Fibroblast of gingiva (primary cell): ENCODE data around the gene PCBP3.
"Not testable (repeated sequence)": the region's sequence is repeated elsewhere in the genome, so short reads cannot be mapped to it uniquely, and the experiment has no call there.

Experiments used
- DNase-seq: peaks from one replicate; pipeline ENCODE4 v3.0.0-alpha.2; 2011; ENCODE audit warnings: low read depth

Gene PCBP3

DNA sequence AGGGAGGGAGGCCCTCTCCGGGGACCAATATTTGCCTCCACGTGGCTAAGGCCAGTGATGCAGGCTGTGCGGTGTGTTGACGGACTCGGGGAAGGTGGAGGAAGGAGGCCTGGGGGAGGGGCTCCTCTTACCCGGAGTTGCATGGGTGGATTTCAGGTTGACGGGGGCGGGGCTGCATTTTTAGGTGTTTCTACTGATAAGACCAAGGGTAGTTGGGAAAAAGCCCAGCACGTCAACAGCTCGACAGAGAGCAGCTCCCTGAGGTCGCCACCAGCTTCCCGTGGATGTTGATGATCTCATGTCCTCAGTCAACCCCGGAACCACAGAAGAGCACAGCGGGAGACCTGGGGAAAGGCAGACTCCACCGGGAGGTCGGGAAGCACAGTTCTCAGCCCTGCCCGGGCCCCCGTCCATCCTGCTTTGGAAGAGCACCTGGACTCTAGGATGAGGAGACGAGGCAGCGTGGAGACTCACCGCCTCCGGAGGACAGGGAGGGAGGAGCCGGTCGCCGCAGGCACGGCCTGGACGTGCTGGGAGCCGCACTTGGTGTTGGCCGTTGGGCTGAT is 305.1 kb downstream of the PCBP3 start:
- DNase-seq = no peak

DNA sequence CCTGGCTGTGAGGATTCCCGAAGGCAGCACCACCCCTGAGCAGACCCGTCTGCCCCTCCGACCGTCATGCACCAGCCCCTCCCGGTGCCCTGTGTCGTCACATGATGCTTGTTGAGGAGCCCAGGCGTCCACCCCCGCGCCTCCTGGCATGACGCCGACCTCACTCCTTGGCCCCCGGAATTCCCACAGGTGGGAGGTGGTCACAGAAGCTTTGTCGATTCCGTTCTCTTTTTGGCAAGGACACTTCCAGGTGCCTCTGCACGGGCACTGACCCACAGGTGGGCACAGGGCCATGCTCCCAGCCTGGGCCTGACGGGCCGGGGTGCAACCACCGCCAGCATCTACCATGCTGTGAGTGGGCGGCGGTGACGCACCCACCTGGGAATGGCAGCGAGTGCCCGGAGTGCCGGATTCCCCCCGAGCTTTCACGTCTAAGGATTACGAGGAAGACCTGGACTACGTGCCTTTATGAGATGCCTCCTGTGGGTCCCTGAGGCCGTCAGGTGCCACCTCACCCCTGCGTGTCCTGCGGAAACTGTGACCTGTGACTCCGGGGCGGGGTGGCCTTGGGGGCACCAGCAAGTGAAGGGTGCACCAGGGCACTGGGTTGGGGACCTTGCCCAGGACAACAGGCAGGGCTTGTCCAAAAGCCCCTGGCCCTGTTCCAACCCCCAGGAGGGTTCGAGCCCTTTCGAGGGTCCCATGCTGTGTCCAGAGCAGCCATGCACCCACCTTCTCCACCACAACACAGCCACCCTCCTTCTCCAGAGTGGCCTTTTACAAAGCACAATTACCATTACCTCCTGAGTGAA is 306.6 kb downstream of the PCBP3 start:
- no peak for DNase-seq

DNA sequence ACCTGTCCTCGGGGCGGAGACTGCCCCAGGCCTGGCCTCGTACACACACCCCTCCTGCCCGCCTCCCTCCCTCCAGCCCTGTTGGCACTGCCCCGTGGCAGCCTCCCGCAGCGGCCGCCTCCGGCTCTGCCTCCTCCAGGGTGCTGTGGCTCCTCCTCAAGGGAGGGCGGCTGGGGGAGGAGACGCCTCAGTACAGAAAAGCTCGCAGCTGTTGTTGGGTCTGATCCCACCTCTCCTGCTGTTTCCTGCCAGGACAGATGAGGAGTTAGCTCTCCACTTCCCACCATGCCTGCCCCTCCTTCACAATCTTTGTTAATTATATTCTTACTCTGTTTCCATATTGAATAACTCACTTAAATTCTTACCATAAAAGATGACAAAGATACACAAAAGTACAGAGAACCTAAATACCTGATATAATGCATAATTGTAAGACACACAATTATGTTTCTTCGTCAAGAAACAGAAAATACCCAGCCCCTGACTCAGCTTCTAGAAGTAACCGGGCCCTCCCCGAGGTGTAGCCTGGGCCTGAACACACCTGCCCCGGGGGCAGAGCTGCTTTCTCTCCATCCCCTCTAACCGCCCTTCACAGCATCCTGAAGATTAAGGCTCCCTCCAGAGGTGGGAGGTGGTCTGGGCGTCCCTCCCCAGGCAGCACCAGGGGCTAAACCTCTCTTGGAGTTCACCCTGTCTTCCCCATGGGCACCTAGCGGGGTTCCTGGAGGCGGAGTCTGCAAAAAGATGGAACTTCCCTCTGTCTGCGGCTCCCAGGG is 307.4 kb downstream of the PCBP3 start:
- DNase-seq = peak; percentile 63

DNA sequence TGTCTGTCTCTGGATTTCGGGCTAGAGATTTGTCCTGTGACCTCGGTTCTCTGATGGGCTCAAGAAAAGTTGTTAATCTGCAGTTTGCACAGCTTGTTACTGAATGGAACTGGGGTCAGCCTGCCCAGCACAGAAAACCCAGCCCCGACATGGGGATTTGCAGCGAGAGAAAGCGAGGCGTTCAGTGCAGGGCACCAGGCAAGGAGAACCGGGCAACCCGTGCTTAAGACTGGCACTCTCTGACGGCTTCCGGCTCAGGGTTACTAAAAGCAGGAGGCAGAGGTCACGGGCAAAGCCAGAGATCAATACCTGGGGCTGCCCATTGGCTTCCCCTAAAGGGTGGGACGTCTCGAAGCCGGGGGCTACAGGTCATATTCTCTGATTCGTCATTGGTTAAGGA is 308.2 kb downstream of the PCBP3 start:
- no peak for DNase-seq

DNA sequence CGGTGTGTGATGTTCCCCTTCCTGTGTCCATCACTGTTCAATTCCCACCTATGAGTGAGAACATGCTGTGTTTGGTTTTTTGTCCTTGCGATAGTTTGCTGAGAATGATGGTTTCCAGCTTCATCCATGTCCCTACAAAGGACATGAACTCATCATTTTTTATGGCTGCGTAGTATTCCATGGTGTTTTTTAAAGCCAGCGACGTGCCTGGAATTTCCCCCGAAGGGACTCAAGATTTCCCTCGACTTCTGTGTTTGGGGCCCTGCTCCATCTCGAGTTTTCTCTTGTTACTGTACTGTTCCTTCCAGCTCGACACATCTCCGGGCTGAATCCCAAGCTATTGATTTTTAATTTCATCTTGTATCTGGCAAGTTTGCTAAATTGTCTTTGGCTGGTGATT is 309.0 kb downstream of the PCBP3 start:
- DNase-seq = not testable (repeated sequence)

DNA sequence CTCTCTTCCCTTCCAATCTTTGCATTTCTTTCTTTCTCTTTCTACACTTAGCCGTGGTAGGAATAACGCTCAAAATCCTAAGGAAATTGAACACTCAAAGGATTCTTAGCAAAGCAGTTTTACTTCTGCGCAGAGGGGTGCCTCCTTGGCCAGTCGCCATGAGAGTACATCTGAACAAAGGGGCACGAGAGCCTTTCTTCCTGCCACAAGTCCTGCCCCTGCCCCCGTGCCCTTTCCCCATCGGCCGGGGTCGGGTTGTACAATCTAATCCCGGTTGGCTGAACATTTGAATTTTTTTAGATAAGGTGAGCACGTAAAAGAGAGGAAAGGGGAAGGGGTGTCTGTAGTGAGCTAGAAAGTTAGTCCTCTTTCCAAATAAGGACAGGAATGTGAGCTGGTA is 309.4 kb downstream of the PCBP3 start:
- no peak for DNase-seq

DNA sequence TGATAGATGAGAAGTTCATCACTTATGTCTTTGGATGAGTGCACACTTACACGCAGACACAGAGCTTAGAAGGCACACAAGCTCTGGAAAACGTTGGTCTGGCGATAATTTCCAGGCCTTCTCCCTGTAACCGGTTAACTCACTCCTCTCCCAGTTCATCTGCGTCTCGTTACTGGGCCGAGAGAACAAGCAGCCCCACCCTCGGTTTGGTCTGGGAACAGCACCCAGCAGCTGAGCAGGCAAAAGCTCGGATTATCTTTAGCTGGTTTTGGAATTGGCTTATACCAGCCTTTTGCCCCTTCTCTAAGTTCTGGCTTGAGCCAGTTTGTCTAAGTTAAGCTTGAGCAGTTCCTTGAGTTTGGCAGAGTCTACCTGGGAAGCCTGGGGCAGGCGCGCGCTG is 310.7 kb downstream of the PCBP3 start:
- DNase-seq = peak; percentile 69

DNA sequence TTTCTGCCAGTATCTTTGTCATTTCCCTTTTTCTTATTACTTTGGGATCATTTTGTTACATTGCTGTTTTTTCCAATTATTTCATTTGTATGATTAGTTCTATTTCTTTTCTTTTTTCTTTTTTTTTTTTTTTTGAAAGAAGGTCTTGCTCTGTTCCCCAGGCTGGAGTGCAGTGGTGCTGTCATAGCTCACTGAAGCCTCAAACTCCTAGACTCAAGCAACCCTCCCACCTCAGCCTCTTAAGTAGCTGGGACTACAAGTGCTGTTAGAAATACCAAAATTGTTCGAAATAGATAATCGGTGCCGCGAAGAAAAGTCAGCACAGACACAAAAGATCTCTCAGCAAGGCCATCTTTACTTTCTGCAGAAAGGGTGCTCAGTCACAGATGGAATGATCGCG is 311.4 kb downstream of the PCBP3 start:
- no peak for DNase-seq

DNA sequence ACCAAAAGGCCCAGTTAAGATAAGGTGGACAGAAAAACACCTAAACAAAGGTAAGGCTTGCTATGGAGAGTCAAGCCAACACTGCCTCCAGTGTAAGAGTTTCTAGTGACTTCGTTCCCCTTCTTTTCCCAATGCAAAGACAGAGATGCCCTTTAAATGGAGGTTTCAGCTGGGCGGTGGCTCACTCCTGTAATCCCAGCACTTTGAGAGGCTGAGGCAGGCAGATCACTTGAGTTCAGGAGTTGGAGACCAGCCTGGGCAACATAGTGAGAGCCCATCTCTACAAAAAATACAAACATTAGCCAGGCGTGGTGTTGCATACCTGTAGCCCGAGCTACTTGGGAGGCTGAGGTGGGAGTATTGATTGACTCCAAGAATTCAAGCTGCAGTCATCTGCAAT is 314.0 kb downstream of the PCBP3 start:
- no peak for DNase-seq

DNA sequence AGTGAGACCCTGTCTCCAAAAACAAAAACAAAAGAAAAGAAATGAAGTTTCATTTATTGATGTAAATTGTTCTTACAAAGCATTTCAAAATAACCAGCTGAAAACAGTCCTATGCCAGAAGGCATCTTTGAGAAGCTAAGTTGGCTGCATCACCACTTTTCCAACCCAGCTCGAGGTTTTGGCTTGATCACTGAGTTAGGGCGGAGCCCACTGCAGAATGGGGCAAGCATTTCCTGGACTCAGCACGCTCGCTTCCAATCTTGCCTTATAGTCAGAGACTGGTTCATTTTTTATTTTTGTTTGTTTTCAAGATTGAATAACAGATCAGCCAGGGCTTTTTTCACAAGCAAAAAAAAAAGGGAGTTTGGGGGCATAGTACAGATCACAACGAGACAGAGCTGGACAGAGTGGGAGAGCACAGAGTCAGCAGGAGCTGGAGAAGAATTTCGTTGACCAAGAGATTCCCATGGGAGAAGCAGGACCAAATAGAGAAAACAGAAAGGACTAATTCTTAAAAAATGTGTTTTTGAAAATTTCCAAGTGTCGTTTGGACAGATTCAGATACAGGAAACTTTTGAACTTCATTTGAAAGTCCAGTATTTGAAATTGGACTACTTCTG is 314.6 kb downstream of the PCBP3 start:
- DNase-seq = peak; percentile 92

DNA sequence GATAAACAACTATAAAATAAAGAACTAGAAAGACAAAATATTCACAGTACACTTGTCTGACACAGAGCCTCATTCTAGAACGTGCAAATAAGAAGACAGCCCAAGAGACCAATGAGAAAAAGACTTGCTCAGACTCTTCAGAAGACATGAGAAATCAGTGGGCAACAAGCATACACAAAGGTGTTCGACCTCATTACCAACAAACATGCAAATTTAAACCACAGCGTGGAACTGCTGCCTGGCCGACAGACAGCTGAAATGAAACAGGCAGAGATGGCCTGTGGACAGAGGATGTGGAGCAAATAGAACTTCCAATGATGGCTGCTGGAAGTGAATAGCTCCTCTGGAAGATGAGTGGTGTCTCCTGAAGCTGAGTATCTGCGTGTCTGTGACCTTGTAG is 315.7 kb downstream of the PCBP3 start:
- DNase-seq = no peak

DNA sequence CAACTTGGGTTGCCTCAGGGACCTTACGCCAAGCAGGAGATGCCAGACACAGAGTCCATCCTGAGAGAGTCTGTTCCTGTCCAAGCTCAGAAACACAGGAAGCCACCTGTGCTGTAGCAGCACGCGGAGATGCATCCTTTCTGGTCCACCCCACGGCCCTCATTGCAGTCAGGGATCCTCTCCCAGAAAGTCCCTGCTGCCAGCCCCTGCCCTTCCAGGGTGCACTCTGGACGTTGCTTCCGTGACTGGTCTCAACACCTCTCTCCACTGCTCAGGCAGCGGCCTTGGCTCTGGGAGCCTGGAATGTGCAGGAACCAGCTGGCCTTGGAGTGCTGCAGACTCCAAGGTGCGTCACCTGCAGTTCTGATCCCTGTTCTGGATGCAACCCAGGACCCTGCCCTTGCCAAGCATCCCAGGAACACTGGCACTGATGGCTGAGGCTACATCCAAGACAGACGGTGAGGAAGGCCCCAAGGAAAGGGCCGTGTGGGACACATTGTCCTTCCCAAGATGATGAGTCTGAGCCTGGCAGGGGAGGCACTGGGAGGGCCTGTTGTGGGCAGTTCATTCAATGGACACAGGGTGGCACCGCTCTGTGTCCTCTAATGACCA is 316.4 kb downstream of the PCBP3 start:
- no peak for DNase-seq

DNA sequence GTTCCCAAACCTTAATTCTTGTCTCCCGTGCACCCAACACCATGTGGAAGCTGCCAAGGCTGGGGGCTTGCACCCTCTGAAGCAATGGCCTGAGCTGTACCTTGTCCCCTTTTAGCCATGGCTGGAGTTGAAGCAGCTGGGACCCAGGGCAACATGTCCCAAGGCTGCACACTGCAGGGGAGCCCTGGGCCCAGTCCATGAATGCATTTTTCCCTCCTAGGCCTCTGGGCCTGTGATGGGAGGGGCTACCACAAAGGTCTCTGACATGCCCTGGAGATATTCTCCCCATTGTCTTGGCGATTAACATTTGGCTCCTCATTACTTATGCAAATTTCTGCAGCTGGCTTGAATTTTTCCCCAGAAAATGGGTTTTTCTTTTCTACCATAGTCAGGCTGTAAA is 317.9 kb downstream of the PCBP3 start:
- not testable (repeated sequence) for DNase-seq

DNA sequence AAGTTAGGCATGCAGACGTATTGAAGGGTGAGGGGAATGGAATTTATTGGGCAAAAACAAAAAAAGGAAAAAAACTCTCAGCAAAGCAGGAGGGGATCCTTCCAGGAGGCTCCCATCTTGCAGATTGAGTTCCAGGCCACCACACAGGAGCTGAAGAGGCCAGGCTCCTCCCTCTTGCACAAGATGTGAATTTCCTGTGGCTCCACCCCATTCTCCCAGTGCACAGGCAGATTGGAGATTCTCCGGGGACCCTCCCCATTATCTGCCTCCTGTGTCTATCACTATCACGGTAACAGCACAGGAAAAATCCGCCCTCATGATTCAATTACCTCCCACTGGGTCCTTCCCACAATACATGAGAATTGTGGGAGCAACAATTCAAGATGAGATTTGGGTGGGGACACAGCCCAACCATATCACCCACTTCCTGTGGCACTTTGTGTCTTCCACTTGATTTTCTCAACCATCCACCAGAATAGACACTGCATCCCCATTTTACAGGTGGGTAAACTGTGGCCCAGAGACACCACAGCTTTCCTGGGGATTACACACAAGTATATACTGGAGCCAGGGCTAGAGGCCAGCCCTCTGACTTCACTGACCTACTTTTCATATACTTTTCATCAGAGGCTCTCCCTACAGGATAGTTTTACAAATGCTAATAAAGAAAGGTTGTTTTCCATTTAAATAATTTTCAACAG is 319.2 kb downstream of the PCBP3 start:
- peak; percentile 50 for DNase-seq

DNA sequence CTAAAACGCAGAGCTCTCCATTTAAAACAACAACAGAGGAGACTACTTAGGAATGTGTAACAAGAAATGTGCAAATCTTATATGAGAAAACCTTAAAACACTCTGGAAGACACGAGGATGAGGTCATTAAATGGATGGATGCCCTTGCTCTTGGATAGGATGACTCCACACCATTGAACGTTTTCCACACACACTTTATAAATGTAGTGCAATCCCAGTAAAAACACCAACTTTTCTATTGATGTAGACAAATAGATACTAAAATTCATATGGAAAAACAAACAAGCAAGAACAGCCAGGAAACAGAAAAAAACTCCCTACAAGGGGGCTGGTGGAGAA is 319.7 kb downstream of the PCBP3 start:
- peak; percentile 44 for DNase-seq

DNA sequence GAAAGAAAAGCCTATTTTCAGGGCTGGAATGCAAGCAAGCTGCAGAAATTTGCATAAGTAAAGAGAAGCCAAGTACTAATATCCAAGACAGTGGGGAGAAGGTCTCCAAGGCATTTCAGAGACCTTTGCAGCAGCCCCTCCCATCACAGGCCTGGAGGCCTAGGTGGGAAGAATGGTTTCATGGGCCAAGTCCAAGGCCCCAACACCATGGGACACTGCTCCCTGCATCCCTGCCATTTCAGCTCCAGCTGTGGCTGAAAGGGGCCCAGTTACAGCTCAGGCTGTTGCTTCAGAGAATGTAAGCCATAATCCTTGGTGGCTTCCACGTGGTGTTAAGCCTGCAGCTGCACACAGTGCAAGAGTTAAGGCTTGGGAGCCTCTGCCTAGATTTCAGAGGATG is 321.1 kb downstream of the PCBP3 start:
- DNase-seq = no peak

DNA sequence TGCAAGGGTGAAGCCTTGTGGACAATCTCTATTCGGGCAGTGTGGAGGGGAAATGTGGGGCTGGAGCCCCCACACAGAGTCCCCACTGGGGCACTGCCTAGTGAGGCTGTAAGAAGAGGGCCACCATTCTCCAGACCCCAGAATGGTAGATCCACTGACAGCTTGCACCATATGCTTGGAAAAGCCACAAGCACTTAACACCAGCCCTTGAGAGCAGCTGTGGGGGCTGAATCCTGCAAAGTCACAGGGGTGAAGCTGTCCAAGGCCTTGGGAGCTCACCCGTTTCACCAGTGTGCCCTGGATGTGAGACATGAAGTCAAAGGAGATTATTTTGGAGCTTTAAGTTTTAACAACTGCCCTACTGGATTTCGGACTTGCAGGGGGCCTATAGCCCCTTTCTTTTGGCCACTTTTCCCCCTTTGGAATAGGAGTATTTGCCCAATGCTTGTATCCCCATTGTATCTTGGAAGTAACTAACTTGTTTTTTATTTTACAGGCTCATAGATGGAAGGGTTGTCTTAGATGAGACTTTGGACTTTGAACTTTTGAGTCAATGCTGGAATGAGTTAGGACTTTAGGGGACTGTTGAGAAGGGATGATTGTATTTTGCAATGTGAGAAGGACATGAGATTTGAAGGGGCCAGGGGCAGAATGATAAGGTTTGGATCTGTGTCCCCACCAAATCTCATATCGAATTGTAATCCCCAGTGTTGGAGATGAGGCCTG is 321.7 kb downstream of the PCBP3 start:
- no peak for DNase-seq

DNA sequence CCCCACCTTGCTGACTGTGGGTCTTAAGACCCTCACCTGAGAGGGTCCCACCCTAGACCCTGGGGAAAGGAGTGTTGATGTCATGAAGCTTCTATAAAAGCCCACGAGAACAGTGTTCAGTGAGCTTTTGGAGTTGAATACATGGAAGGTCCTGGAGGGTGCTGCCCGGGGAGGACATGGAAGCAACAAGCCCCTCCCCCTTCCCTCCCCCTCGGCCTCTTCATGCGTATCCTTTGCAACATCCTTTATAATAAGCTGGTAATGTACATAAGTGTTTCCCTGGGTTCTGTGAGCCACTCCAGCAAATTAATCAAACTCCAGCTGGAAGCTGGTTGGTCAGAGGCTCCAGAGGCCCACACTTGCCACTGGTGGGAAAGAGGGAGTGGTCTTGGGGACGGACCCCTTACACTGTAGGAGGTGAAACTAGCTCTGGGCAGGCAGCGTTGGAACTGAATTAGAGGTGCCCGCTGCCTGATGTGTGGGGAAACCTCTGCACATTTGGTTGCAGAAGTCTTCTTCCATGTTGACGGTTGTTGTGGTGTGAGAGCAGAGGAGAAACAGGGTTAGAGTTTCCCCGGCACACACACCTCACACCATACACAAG is 323.4 kb downstream of the PCBP3 start:
- no peak for DNase-seq

DNA sequence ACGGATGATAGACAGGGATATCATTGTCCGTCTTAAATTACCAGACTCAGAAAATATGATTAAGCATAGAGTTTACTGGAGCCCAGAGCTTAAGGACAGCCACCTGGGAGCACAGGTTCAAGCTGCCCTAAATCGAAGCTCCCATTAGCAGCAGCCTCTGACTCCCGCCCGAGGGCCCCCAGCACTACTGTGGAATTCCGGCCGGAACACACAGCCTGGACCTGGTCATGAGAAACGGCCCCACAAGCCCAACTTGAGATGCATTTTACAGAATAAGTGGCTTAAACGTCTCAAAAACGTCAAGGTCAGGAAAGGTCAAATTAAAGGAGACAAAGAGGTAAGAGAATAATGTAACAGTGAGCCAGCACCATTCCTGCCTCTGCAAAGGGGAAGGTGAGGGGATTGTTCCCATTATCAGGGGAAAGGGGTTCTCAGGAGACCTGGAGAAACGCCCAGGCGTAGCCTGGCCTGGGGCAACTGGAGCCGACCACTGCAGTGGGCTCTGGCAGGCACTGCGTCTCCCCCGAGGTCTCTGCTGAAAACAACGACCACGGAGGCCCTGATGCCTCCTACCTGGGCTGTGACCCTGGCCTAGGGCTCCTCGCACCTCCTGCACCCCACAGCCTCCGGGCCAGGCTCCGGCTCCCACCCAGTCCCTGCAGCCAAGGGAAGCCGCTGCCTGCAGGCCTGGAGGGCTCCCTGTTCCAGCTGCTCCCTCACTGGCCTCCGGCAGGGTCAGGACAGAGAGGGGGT is 326.6 kb downstream of the PCBP3 start:
- DNase-seq = no peak
